MM.1S (cell line): ENCODE data around the gene GOLPH3.

Source experiments
- DNase-seq: peaks from one replicate; pipeline ENCODE4 v3.0.0-alpha.2; 2015
- H2AFZ ChIP-seq: fragments of 300-600 bp; sonication (generic); 2 replicates; pipeline ENCODE4 v1.6.0; 2016; ENCODE audit warnings: antibody characterized with exemption, low read length
- H3F3A ChIP-seq: fragments of 300-600 bp; sonication (generic); 2 replicates; pipeline ENCODE4 v1.6.1; 2016; ENCODE audit warnings: mild to moderate bottlenecking, antibody characterized with exemption, low read length, moderate library complexity, mixed read lengths; ENCODE audit not compliant: insufficient read depth
- H3K27ac ChIP-seq: fragments of 300-600 bp; sonication (generic); 2 replicates; pipeline ENCODE4 v1.5.1; 2016; ENCODE audit warnings: mild to moderate bottlenecking, low read length
- H3K27me3 ChIP-seq: fragments of 300-600 bp; sonication (generic); replicated peaks from 2 replicates; pipeline ENCODE4 v1.6.0; 2016; ENCODE audit warnings: low read length; ENCODE audit not compliant: insufficient read depth
- H3K36me3 ChIP-seq: fragments of 300-600 bp; sonication (generic); replicated peaks from 2 replicates; pipeline ENCODE4 v1.6.1; 2016; ENCODE audit warnings: mild to moderate bottlenecking, low read length, mixed read lengths; ENCODE audit not compliant: insufficient read depth
- H3K4me1 ChIP-seq: fragments of 300-600 bp; sonication (generic); 2 replicates; pipeline ENCODE4 v1.6.1; 2016; ENCODE audit warnings: low read length, mixed read lengths
- H3K4me2 ChIP-seq: fragments of 300-600 bp; sonication (generic); 2 replicates; pipeline ENCODE4 v1.6.0; 2016; ENCODE audit warnings: low read depth, low read length
- H3K4me3 ChIP-seq: fragments of 300-600 bp; sonication (generic); 2 replicates; pipeline ENCODE4 v1.5.1; 2016; ENCODE audit warnings: low read length, mixed read lengths
- H3K79me2 ChIP-seq: fragments of 300-600 bp; sonication (generic); 2 replicates; pipeline ENCODE4 v1.6.1; 2016; ENCODE audit warnings: mixed run types, low read length, mixed read lengths
- H3K9ac ChIP-seq: fragments of 300-600 bp; sonication (generic); 2 replicates; pipeline ENCODE4 v1.6.1; 2016; ENCODE audit warnings: low read length, mixed read lengths
- H3K9me2 ChIP-seq: fragments of 300-600 bp; sonication (generic); replicated peaks from 2 replicates; pipeline ENCODE4 v1.6.1; 2016; ENCODE audit warnings: mild to moderate bottlenecking, low read length, mixed read lengths; ENCODE audit not compliant: insufficient read depth
- H3K9me3 ChIP-seq: fragments of 300-600 bp; sonication (generic); replicated peaks from 2 replicates; pipeline ENCODE4 v1.6.1; 2016; ENCODE audit warnings: mild to moderate bottlenecking, low read length, mixed read lengths; ENCODE audit not compliant: insufficient read depth
- H4K20me1 ChIP-seq: fragments of 300-600 bp; sonication (generic); 2 replicates; pipeline ENCODE4 v1.6.1; 2016; ENCODE audit warnings: mild to moderate bottlenecking, low read length, moderate library complexity, mixed read lengths; ENCODE audit not compliant: insufficient read depth
- CTCF ChIP-seq: fragments of 300-600 bp; sonication (generic); IDR thresholded peaks from 2 replicates; pipeline ENCODE4 v1.5.1; 2016; ENCODE audit warnings: antibody characterized with exemption, low read length, mixed read lengths
- EZH2 ChIP-seq: fragments of 300-600 bp; sonication (generic); optimal IDR thresholded peaks from 2 replicates; pipeline ENCODE3; 2017; ENCODE audit warnings: low read depth, mild to moderate bottlenecking, antibody characterized with exemption, low read length, mixed read lengths
- EZH2phosphoT487 ChIP-seq: fragments of 300-600 bp; sonication (generic); IDR thresholded peaks from 2 replicates; pipeline ENCODE4 v1.6.1; 2018; ENCODE audit warnings: antibody characterized with exemption, low read length

Gene GOLPH3

GRCh38 chr5:32201122-32201753, 27.1 kb upstream of the GOLPH3 start:
- DNase-seq, result no peak
- H3K4me1 ChIP-seq, result peaks cover 2% of the 10 kb centered on the region
- H3K4me2 ChIP-seq, result no peak overlapping the region
- no peaks in the 10 kb centered on the region for H3K9me2 ChIP-seq
- peaks cover 2% of the 10 kb centered on the region; the same call in 1 of the 2 replicates for H3F3A ChIP-seq
- H3K27ac ChIP-seq, result no peak overlapping the region
- H3K36me3 ChIP-seq, result no peaks in the 10 kb centered on the region
- no peaks in the 10 kb centered on the region for H4K20me1 ChIP-seq
- no peaks in the 10 kb centered on the region for H3K79me2 ChIP-seq
- H3K27me3 ChIP-seq, result no peaks in the 10 kb centered on the region
- no peak overlapping the region for H3K4me3 ChIP-seq
- TF ChIP-seq EZH2 (no peak), CTCF (no peak)
- no peak overlapping the region for H3K9ac ChIP-seq
- no peaks in the 10 kb centered on the region for H3K9me3 ChIP-seq
- no peak overlapping the region for H2AFZ ChIP-seq

GRCh38 chr5:32197032-32197431, 22.9 kb upstream of the GOLPH3 start:
- Histone ChIP-seq H3K4me1 (no peaks in the 10 kb centered on the region), H2AFZ (no peak overlapping the region), H3K4me3 (no peak overlapping the region), H3K9ac (no peak overlapping the region), H4K20me1 (no peaks in the 10 kb centered on the region), H3F3A (no peaks in the 10 kb centered on the region), H3K9me2 (no peaks in the 10 kb centered on the region), H3K9me3 (no peaks in the 10 kb centered on the region), H3K79me2 (no peaks in the 10 kb centered on the region), H3K4me2 (no peak overlapping the region), H3K27me3 (no peaks in the 10 kb centered on the region), H3K36me3 (no peaks in the 10 kb centered on the region), H3K27ac (no peak overlapping the region)
- TF ChIP-seq EZH2, result no peak
- no peak for TF ChIP-seq EZH2phosphoT487
- TF ChIP-seq CTCF, result no peak
- no peak for DNase-seq

- Histone ChIP-seq H3K79me2 (no peaks in the 10 kb centered on the region), H3K9me2 (no peaks in the 10 kb centered on the region), H3K36me3 (no peaks in the 10 kb centered on the region), H4K20me1 (no peaks in the 10 kb centered on the region), H3K4me2 (no peak overlapping the region), H3K9ac (no peak overlapping the region), H3F3A (no peaks in the 10 kb centered on the region), H3K27ac (no peak overlapping the region), H3K9me3 (no peaks in the 10 kb centered on the region), H2AFZ (no peak overlapping the region), H3K27me3 (no peaks in the 10 kb centered on the region), H3K4me3 (no peak overlapping the region), H3K4me1 (no peaks in the 10 kb centered on the region)
- TF ChIP-seq CTCF (no peak), EZH2phosphoT487 (no peak), EZH2 (no peak)
- DNase-seq, result no peak
Observed at GRCh38 chr5:32195265-32195664, 21.1 kb upstream of the GOLPH3 start.
